HepG2 (cell line): ENCODE results near the gene TIPRL. TPM values are rescaled to one million over a fixed set of nuclear protein-coding genes. Genes with fewer than 3 reads are reported as not detected.

ENCODE experiments used
- ATAC-seq: fragments of 200-7000 bp; cut with Tn5 transposase; 3 replicates; pipeline ENCODE4 v1.9.1; 2020; ENCODE audit warnings: mild to moderate bottlenecking, moderate library complexity
- BruUV-seq: library from RNA; stranded (reverse); fragments of 400-500 nt; replicated peaks from 2 replicates; lab custom pipeline; 2021; lab: Mats Ljungman, UMichigan
- CTCF ChIA-PET: fragments of 300-600 bp; formaldehyde crosslinking; extraction: SDS; loops from one replicate; lab custom pipeline; 2021; ENCODE audit warnings: low total read pairs, inconsistent platforms, low intra/inter-chr PET ratio; lab: Yijun Ruan, JAX
- POLR2A ChIA-PET: fragments of 350-600 bp; sonication (Branson Sonifier 250); formaldehyde crosslinking; loops from one replicate; lab custom pipeline; 2020; ENCODE audit warnings: antibody characterized with exemption, inconsistent platforms; lab: Yijun Ruan, JAX
- DNase-seq: peaks from one replicate; pipeline ENCODE4 v3.0.0-alpha.2; 2015; ENCODE audit warnings: low spot score
- FAIRE-seq: peaks from 3 replicates; lab custom pipeline; 2011; peaks lifted over from hg19 to GRCh38; lab: Jason Lieb, UNC
- H2AFZ ChIP-seq: one replicate; pipeline ENCODE4 v1.6.1; 2011; ENCODE audit warnings: low read length, inconsistent platforms
- H3K27ac ChIP-seq: fragments of 300-600 bp; 3 replicates; pipeline ENCODE4 v1.8.0; 2011; ENCODE audit warnings: mixed run types, mild to moderate bottlenecking, mixed read lengths, low read length, inconsistent platforms; ENCODE audit not compliant: insufficient read depth; ENCODE audit errors: extremely low read length
- H3K27me3 ChIP-seq, 2 experiments: fragments of 200-600 bp in 1 of 2; 2 replicates in 1 of 2; 3 replicates in 1 of 2; pipeline versions ENCODE4 v1.6.0 to v1.8.0; 2011; ENCODE audit warnings: low read length in 2 of 2, mild to moderate bottlenecking in 2 of 2, moderate library complexity in 2 of 2, inconsistent platforms in 1 of 2; ENCODE audit not compliant: insufficient read depth in 2 of 2, control insufficient read depth in 1 of 2
- H3K36me3 ChIP-seq, 2 experiments: fragments of 200-600 bp in 1 of 2; replicated peaks in 1 of 2; 2 replicates in 1 of 2; 3 replicates in 1 of 2; pipeline versions ENCODE4 v1.5.1 to v1.8.0; 2011; ENCODE audit warnings: low read length in 2 of 2, inconsistent platforms in 1 of 2; ENCODE audit not compliant: insufficient read depth in 2 of 2, control insufficient read depth in 1 of 2
- H3K4me1 ChIP-seq: 2 replicates; pipeline ENCODE4 v1.5.1; 2012; ENCODE audit warnings: low read length, inconsistent platforms; ENCODE audit not compliant: insufficient read depth
- H3K4me2 ChIP-seq: 2 replicates; pipeline ENCODE4 v1.6.0; 2011; ENCODE audit warnings: low read depth, low read length, inconsistent platforms
- H3K4me3 ChIP-seq, 3 experiments: fragments of 200-600 bp in 1 of 3; sonication (generic), shearing (Covaris generic) in 1 of 3; replicated peaks in 1 of 3; 2 replicates each; pipeline ENCODE4 v1.5.1; 2011 to 2016; ENCODE audit warnings: low read length in 3 of 3, inconsistent platforms in 2 of 3, low read depth in 2 of 3, mild to moderate bottlenecking in 2 of 3, control low read depth in 1 of 3, mixed read lengths in 1 of 3; ENCODE audit not compliant: insufficient read depth in 1 of 3
- H3K79me2 ChIP-seq: one replicate; pipeline ENCODE4 v1.6.1; 2011; ENCODE audit warnings: low read length, inconsistent platforms; ENCODE audit not compliant: insufficient read depth
- H3K9ac ChIP-seq: 2 replicates; pipeline ENCODE4 v1.6.0; 2011; ENCODE audit warnings: mild to moderate bottlenecking, low read depth, low read length, inconsistent platforms; ENCODE audit not compliant: insufficient read depth
- H3K9me3 ChIP-seq: 2 replicates; pipeline ENCODE4 v1.5.1; 2012; ENCODE audit warnings: mild to moderate bottlenecking, low read length
- H4K20me1 ChIP-seq: 2 replicates; pipeline ENCODE4 v1.6.0; 2011; ENCODE audit warnings: inconsistent platforms, mild to moderate bottlenecking, low read length, moderate library complexity; ENCODE audit not compliant: insufficient read depth
- EEA1 ChIP-seq: sonication (generic); formaldehyde crosslinking; IDR thresholded peaks from 2 replicates; pipeline ENCODE4 v1.5.1; 2020; ENCODE audit warnings: mild to moderate bottlenecking, missing genetic modification reagents, borderline replicate concordance
- HES4 ChIP-seq: sonication (generic); formaldehyde crosslinking; IDR thresholded peaks from 2 replicates; pipeline ENCODE4 v1.9.0; 2021; ENCODE audit warnings: mild to moderate bottlenecking, missing genetic modification reagents, borderline replicate concordance
- IRX3 ChIP-seq: sonication (generic); formaldehyde crosslinking; IDR thresholded peaks from 2 replicates; pipeline ENCODE4 v1.8.1; 2023; ENCODE audit warnings: mild to moderate bottlenecking, low read depth, missing genetic modification reagents, borderline replicate concordance
- KAT2B ChIP-seq: fragments of 150-350 bp; IDR thresholded peaks from 2 replicates; pipeline ENCODE4 v1.6.1; 2014; ENCODE audit warnings: low read depth, low read length, borderline replicate concordance
- LCORL ChIP-seq, 2 experiments: fragments of 450-650 bp in 1 of 2; sonication (generic) in 1 of 2; formaldehyde crosslinking in 1 of 2; IDR thresholded peaks; 2 replicates each; pipeline versions ENCODE4 v1.5.0 to v1.6.1; 2017 to 2020; ENCODE audit warnings: antibody characterized with exemption in 1 of 2, missing genetic modification reagents in 1 of 2
- RFX5 ChIP-seq: IDR thresholded peaks from 2 replicates; pipeline ENCODE4 v1.6.1; 2011; ENCODE audit warnings: low read depth, low read length, improper control_type of control experiment
- RXRB ChIP-seq: IDR thresholded peaks from 2 replicates; pipeline ENCODE4 v1.6.1; 2016; ENCODE audit warnings: borderline replicate concordance, missing genetic modification reagents, missing compliant biosample characterization
- ZNF296 ChIP-seq: sonication (generic); formaldehyde crosslinking; conservative IDR thresholded peaks from 2 replicates; pipeline ENCODE4 v1.5.0; 2020; ENCODE audit warnings: mild to moderate bottlenecking, missing genetic modification reagents
- ZNF317 ChIP-seq: sonication (generic); formaldehyde crosslinking; IDR thresholded peaks from 2 replicates; pipeline ENCODE4 v1.5.0; 2020; ENCODE audit warnings: mild to moderate bottlenecking, missing genetic modification reagents
- WGBS: methylation state at CpG from one replicate; pipeline ENCODE4 v1.1.6; 2017; ENCODE audit warnings: low lambda C conversion rate; 5-methylcytosine and 5-hydroxymethylcytosine counted together
- in situ Hi-C: cut with HindIII; loops from 2 replicates; pipeline ENCODE4 v1.10.0; 2017; ENCODE audit warnings: low pct_unique_long_range_greater_than_20kb; ENCODE audit not compliant: extremely low pct_ligation_motif_present
- intact Hi-C: fragments of 100-400 bp; cut with micrococcal nuclease; formaldehyde crosslinking; loops from one replicate; pipeline ENCODE4 v1.10.0; 2022; ENCODE audit not compliant: unreplicated experiment
- polyA plus RNA-seq, 8 experiments: library from polyadenylated mRNA; depleted of rRNA in 3 of 8; stranded (reverse) in 7 of 8; unstranded in 1 of 8; fragments of >200 nt; fragmentation: Illumina TruSeq in 4 of 8; extraction: Trizol in 4 of 8; gene quantifications; 2 replicates each; pipeline versions ENCODE4 v1.2.1 to v1.2.3, GENCODE V29; 2011 to 2016; ENCODE audit warnings: low read depth in 4 of 8, missing spikeins in 1 of 8, mixed read lengths in 1 of 8; ENCODE audit not compliant: insufficient read depth in 1 of 8
- total RNA-seq, 5 experiments: library from RNA; depleted of rRNA; stranded (reverse); fragments of >200 nt; fragmentation: Illumina TruSeq; extraction: Trizol; gene quantifications; 2 replicates each; pipeline ENCODE4 v1.2.3, GENCODE V29; 2016; ENCODE audit warnings: low read depth in 1 of 5
- TF ChIP-seq, protein P1 (sequence below): sonication (generic); formaldehyde crosslinking; conservative IDR thresholded peaks from 2 replicates; pipeline ENCODE4 v1.5.0; 2020; ENCODE audit warnings: missing genetic modification reagents
- TF ChIP-seq, protein P2 (sequence below): sonication (generic); formaldehyde crosslinking; conservative IDR thresholded peaks from 2 replicates; pipeline ENCODE4 v1.8.0; 2022; ENCODE audit warnings: mild to moderate bottlenecking, moderate library complexity, missing genetic modification reagents
- TF ChIP-seq, protein P3 (sequence below): sonication (generic); formaldehyde crosslinking; IDR thresholded peaks from 2 replicates; pipeline ENCODE4 v1.4.0; 2020; ENCODE audit warnings: mild to moderate bottlenecking, missing genetic modification reagents

The TIPRL gene
- total and polyA plus RNA-seq, 2 of the 13 experiments (the other 11 are each of a cell fraction or from before 2014, with no cell fraction given) = 10.1 to 22.8 TPM

DNA sequence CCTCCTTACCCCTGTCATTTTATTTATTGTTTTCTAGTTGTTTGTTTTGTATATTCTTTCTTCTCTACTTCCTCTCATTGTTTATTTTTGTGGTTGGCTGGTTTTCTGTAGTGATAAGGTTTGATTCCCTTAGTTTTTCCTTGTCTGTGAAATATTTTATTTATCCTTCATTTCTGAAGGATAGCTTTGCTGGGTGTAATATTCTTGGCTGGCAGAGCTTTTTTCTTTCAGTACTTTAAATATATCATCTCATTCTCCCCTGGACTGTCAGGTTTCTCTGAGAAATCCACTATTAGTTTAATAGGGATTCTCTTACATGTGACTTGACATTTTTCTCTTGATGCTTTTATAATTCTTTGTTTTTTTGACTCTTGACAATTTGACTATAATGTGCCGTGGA is 18.8 kb upstream of the TIPRL start:
- Histone ChIP-seq H2AFZ (no peak overlapping the region), H4K20me1 (no peaks in the 10 kb centered on the region), H3K27ac (no peak overlapping the region)
- POLR2A ChIA-PET = no interaction called here
- WGBS = 44% methylated on average over 1 of the region's 1 CpG
- FAIRE-seq = no peak
- TF ChIP-seq RXRB (CRISPR knock-in tag) (no peak), ZNF317 (CRISPR knock-in tag) (no peak), KAT2B (no peak), IRX3 (no peak), LCORL (IDR thresholded peaks at IDR 0.05) (no peak), LCORL (CRISPR knock-in tag; IDR thresholded peaks at IDR 0.05) (no peak), RFX5 (no peak), HES4 (no peak), ZNF296 (no peak), EEA1 (no peak)
- TF ChIP-seq, protein P1, sequence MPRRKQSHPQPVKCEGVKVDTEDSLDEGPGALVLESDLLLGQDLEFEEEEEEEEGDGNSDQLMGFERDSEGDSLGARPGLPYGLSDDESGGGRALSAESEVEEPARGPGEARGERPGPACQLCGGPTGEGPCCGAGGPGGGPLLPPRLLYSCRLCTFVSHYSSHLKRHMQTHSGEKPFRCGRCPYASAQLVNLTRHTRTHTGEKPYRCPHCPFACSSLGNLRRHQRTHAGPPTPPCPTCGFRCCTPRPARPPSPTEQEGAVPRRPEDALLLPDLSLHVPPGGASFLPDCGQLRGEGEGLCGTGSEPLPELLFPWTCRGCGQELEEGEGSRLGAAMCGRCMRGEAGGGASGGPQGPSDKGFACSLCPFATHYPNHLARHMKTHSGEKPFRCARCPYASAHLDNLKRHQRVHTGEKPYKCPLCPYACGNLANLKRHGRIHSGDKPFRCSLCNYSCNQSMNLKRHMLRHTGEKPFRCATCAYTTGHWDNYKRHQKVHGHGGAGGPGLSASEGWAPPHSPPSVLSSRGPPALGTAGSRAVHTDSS (CRISPR knock-in tag) = no peak
- TF ChIP-seq, protein P2, sequence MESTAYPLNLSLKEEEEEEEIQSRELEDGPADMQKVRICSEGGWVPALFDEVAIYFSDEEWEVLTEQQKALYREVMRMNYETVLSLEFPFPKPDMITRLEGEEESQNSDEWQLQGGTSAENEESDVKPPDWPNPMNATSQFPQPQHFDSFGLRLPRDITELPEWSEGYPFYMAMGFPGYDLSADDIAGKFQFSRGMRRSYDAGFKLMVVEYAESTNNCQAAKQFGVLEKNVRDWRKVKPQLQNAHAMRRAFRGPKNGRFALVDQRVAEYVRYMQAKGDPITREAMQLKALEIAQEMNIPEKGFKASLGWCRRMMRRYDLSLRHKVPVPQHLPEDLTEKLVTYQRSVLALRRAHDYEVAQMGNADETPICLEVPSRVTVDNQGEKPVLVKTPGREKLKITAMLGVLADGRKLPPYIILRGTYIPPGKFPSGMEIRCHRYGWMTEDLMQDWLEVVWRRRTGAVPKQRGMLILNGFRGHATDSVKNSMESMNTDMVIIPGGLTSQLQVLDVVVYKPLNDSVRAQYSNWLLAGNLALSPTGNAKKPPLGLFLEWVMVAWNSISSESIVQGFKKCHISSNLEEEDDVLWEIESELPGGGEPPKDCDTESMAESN (CRISPR knock-in tag) = no peak
- TF ChIP-seq, protein P3, sequence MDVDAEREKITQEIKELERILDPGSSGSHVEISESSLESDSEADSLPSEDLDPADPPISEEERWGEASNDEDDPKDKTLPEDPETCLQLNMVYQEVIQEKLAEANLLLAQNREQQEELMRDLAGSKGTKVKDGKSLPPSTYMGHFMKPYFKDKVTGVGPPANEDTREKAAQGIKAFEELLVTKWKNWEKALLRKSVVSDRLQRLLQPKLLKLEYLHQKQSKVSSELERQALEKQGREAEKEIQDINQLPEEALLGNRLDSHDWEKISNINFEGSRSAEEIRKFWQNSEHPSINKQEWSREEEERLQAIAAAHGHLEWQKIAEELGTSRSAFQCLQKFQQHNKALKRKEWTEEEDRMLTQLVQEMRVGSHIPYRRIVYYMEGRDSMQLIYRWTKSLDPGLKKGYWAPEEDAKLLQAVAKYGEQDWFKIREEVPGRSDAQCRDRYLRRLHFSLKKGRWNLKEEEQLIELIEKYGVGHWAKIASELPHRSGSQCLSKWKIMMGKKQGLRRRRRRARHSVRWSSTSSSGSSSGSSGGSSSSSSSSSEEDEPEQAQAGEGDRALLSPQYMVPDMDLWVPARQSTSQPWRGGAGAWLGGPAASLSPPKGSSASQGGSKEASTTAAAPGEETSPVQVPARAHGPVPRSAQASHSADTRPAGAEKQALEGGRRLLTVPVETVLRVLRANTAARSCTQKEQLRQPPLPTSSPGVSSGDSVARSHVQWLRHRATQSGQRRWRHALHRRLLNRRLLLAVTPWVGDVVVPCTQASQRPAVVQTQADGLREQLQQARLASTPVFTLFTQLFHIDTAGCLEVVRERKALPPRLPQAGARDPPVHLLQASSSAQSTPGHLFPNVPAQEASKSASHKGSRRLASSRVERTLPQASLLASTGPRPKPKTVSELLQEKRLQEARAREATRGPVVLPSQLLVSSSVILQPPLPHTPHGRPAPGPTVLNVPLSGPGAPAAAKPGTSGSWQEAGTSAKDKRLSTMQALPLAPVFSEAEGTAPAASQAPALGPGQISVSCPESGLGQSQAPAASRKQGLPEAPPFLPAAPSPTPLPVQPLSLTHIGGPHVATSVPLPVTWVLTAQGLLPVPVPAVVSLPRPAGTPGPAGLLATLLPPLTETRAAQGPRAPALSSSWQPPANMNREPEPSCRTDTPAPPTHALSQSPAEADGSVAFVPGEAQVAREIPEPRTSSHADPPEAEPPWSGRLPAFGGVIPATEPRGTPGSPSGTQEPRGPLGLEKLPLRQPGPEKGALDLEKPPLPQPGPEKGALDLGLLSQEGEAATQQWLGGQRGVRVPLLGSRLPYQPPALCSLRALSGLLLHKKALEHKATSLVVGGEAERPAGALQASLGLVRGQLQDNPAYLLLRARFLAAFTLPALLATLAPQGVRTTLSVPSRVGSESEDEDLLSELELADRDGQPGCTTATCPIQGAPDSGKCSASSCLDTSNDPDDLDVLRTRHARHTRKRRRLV (CRISPR knock-in tag) = no peak
- TF ChIP-seq, all 625 proteins: peak for 0
- intact Hi-C loops = no loop called here
- H3K36me3 ChIP-seq = no peaks in the 10 kb centered on the region
- BruUV-seq = no TSS peak
- ATAC-seq = no peak
- in situ Hi-C loops = no loop called here
- H3K9me3 ChIP-seq = peaks cover 19% of the 10 kb centered on the region; the same call in 1 of the 2 replicates
- no peak overlapping the region for H3K4me3 ChIP-seq
- no peak overlapping the region for H3K4me2 ChIP-seq
- CTCF ChIA-PET = no interaction called here
- no peaks in the 10 kb centered on the region for H3K27me3 ChIP-seq
- no peak overlapping the region for H3K9ac ChIP-seq
- H3K4me1 ChIP-seq = no peaks in the 10 kb centered on the region
- no peak for DNase-seq
- H3K79me2 ChIP-seq = no peaks in the 10 kb centered on the region
